Mucosa of stomach (tissue), 1 donor: ENCODE data around the gene PEX1.
A peak's percentile ranks its signal among the peaks of the same experiment; 100 is the strongest.
"Not testable (repeated sequence)": the region's sequence is repeated elsewhere in the genome, so short reads cannot be mapped to it uniquely, and the experiment has no call there.

ENCODE experiments used
- H3K27me3 ChIP-seq: one replicate; pipeline ENCODE4 v1.7.0; 2013; ENCODE audit warnings: mild to moderate bottlenecking, low read length; ENCODE audit not compliant: control insufficient read depth, insufficient read depth
- H3K36me3 ChIP-seq: one replicate; pipeline ENCODE4 v1.7.0; 2013; ENCODE audit warnings: low read length; ENCODE audit not compliant: control insufficient read depth, insufficient read depth
- H3K4me1 ChIP-seq: one replicate; pipeline ENCODE4 v1.7.0; 2013; ENCODE audit warnings: mild to moderate bottlenecking, low read length; ENCODE audit not compliant: control insufficient read depth, insufficient read depth
- H3K4me3 ChIP-seq: one replicate; pipeline ENCODE4 v1.7.0; 2013; ENCODE audit warnings: low read length
- H3K9ac ChIP-seq: one replicate; pipeline ENCODE4 v1.7.0; 2013; ENCODE audit warnings: mild to moderate bottlenecking, low read length, moderate library complexity
- H3K9me3 ChIP-seq: one replicate; pipeline ENCODE4 v1.7.0; 2013; ENCODE audit warnings: mild to moderate bottlenecking, low read length, moderate library complexity; ENCODE audit not compliant: control insufficient read depth
- donor health status: Pancreatic carcinoma.

The PEX1 gene

DNA sequence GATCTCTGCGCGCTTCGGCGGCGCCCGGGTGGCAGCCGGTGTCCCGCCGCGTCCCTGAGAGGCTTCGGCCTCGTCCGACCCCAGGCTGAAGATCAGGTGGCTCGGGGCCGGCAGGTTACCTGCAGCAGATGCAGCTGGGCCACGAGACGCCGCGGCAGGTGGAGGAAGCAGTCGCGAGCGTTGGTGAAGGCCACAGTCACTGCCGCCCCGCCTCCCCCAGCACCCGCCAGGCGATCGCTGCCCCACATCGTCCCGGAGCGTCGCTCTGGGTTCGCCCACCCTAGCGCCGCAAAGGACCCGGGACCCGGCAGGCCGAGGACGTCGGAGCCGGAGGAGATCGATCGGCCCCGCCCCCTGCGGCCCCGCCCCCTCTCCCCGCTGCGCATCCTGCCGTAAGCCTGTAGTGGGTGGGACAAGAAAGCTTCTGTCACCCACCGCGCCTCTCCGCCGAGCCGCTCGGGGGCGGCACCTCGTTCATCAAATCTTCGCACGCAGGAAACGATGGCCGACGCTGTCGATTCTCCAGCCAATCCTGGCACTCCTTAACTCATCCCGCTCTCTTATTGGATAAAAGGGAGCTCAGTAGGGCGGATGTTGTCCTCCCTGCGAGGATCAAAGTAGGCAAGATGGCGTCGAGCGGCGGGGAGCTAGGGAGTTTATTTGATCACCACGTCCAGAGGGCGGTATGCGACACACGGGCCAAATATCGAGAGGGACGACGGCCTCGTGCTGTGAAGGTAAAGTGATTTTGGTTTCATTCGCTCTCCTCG is at the start of gene PEX1, which contains the start of gene RBM48:
TSS of gene PEX1 (minus strand) at position 333 of the 770 bp plus-strand sequence. CDS start at position 248, 85 bp downstream.
TSS of gene RBM48 (plus strand) at position 608 of the 770 bp plus-strand sequence. CDS start at position 627, 19 bp downstream.
- Histone ChIP-seq H3K4me3 (peak within 1 kb of the TSS; percentile 100), H3K27me3 (no peaks in the 10 kb centered on the region), H3K36me3 (peaks cover 8% of the 10 kb centered on the region), H3K9me3 (no peaks in the 10 kb centered on the region), H3K4me1 (peaks cover 6% of the 10 kb centered on the region), H3K9ac (peak within 1 kb of the TSS; percentile 92)

GRCh38 chr7:92576296-92576695 is 48.0 kb upstream of the PEX1 start:
- no peaks in the 10 kb centered on the region for H3K36me3 ChIP-seq
- H3K9ac ChIP-seq = no peak overlapping the region
- no peaks in the 10 kb centered on the region for H3K27me3 ChIP-seq
- no peaks in the 10 kb centered on the region for H3K9me3 ChIP-seq
- H3K4me1 ChIP-seq = no peaks in the 10 kb centered on the region
- H3K4me3 ChIP-seq = no peak overlapping the region

GRCh38 chr7:92569137-92569536 is 40.8 kb upstream of the PEX1 start:
- H3K9ac ChIP-seq = no peak overlapping the region
- no peaks in the 10 kb centered on the region for H3K36me3 ChIP-seq

GRCh38 chr7:92567460-92567859 is 39.1 kb upstream of the PEX1 start:
- Histone ChIP-seq H3K9ac (no peak overlapping the region), H3K9me3 (no peaks in the 10 kb centered on the region), H3K4me3 (no peak overlapping the region), H3K4me1 (no peaks in the 10 kb centered on the region), H3K27me3 (no peaks in the 10 kb centered on the region), H3K36me3 (no peaks in the 10 kb centered on the region)

More at GRCh38 chr7:92569137-92569536, 40.8 kb upstream of the PEX1 start:
- Histone ChIP-seq H3K27me3 (no peaks in the 10 kb centered on the region), H3K4me3 (no peak overlapping the region), H3K9me3 (no peaks in the 10 kb centered on the region), H3K4me1 (no peaks in the 10 kb centered on the region)

DNA sequence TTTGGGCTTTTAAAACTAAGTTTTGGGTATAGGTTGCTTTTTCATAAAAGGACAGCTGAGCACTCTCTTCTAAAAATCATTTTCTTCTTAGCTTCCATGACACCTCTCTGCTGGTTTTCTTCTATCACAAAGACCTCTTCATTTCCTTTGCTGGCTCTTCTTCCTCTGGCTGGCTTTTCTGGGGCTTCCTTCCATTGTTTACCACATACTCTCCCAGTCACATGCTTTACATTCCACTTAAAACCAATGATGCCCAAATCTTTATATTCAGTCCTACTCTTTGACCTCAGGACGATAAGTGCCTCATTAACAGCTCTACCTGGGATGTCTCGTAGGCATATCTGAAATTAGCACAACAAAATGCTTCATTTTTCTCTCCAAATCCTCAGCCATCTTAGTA is 35.0 kb upstream of the PEX1 start:
- Histone ChIP-seq H3K4me3 (no peak overlapping the region), H3K27me3 (no peaks in the 10 kb centered on the region), H3K36me3 (no peaks in the 10 kb centered on the region), H3K9me3 (no peaks in the 10 kb centered on the region), H3K4me1 (no peaks in the 10 kb centered on the region), H3K9ac (no peak overlapping the region)

- H3K9me3 ChIP-seq = no peaks in the 10 kb centered on the region
- H3K9ac ChIP-seq = no peak overlapping the region
- no peaks in the 10 kb centered on the region for H3K36me3 ChIP-seq
- no peaks in the 10 kb centered on the region for H3K27me3 ChIP-seq
- H3K4me3 ChIP-seq = no peak overlapping the region
- no peaks in the 10 kb centered on the region for H3K4me1 ChIP-seq
Measured at GRCh38 chr7:92560602-92561001, 32.3 kb upstream of the PEX1 start.

DNA sequence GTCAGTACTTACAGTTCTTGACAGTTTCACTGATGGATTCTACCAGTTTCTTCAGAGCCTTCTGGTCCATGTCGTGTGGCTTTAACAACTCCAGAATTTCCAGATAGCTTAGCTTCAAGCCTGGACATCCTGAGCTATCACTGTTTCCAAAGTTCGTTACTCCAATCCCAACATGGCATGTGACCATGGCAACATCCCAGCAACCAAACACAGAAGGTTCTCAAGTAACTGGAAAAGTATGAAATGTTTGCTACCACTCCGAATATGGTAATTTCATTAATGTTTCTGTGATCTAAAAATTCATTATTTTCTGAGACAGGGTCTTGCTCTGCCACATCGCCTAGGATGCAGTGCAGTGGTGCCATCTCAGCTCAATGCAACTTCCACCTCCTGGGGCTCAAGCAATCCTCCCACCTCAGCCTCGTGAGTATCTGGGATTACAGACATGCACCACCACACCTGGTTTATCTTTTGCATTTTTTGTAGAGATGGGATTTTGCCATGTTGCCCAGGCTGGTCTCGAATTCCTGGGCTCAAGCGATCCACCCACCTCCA is 29.6 kb upstream of the PEX1 start:
- Histone ChIP-seq H3K36me3 (no peaks in the 10 kb centered on the region), H3K4me3 (no peak overlapping the region), H3K27me3 (no peaks in the 10 kb centered on the region), H3K9me3 (no peaks in the 10 kb centered on the region), H3K9ac (no peak overlapping the region), H3K4me1 (no peaks in the 10 kb centered on the region)

GRCh38 chr7:92557249-92557648 is 28.9 kb upstream of the PEX1 start:
- H3K36me3 ChIP-seq = no peaks in the 10 kb centered on the region
- no peaks in the 10 kb centered on the region for H3K27me3 ChIP-seq
- H3K9me3 ChIP-seq = no peaks in the 10 kb centered on the region
- no peaks in the 10 kb centered on the region for H3K4me1 ChIP-seq
- no peak overlapping the region for H3K4me3 ChIP-seq
- no peak overlapping the region for H3K9ac ChIP-seq

GRCh38 chr7:92550194-92550593 is 21.9 kb upstream of the PEX1 start:
- no peak overlapping the region for H3K9ac ChIP-seq
- no peaks in the 10 kb centered on the region for H3K36me3 ChIP-seq
- no peaks in the 10 kb centered on the region for H3K27me3 ChIP-seq
- H3K9me3 ChIP-seq = no peaks in the 10 kb centered on the region
- H3K4me3 ChIP-seq = no peak overlapping the region
- no peaks in the 10 kb centered on the region for H3K4me1 ChIP-seq

GRCh38 chr7:92547579-92547978 is 19.3 kb upstream of the PEX1 start:
- H3K27me3 ChIP-seq = no peaks in the 10 kb centered on the region
- no peaks in the 10 kb centered on the region for H3K4me1 ChIP-seq
- no peaks in the 10 kb centered on the region for H3K36me3 ChIP-seq
- no peak overlapping the region for H3K9ac ChIP-seq
- no peaks in the 10 kb centered on the region for H3K9me3 ChIP-seq
- no peak overlapping the region for H3K4me3 ChIP-seq

DNA sequence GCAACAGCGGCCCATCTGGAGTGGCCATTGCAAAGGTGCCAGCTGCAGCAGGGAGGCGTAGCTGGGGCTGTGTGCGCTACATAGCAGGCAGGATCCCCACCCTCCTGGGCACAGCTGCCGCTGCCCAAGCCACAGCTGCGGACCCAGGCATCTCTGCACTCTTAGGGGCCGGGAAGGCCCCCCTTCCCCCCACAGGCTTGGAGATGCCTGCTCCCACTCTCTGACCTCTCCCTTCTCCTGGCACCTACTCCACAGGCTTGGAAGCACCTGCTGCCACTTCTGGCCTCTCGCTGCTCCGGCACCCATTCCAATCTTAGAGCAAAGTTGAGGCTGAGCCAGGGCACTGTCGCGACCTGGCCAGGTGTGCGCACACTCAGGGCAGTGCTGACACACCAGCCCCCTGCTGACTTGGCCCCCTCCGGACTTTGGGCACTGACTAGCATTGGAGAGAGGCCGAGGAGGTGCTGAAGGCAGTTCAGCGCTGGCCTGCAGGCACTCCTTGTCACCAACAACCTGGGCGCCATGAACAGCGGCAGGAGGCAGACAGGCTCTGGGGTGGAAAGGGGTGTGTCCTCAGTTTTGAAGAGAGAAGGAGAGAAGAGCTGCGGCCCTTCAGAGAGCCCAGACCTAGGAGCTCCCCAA is 18.7 kb upstream of the PEX1 start:
- H3K4me1 ChIP-seq = no peaks in the 10 kb centered on the region
- H3K9me3 ChIP-seq = no peaks in the 10 kb centered on the region
- no peaks in the 10 kb centered on the region for H3K27me3 ChIP-seq
- H3K9ac ChIP-seq = no peak overlapping the region
- H3K4me3 ChIP-seq = no peak overlapping the region
- no peaks in the 10 kb centered on the region for H3K36me3 ChIP-seq

- H3K36me3 ChIP-seq, H3K27me3 ChIP-seq, H3K9me3 ChIP-seq, H3K4me1 ChIP-seq, H3K9ac ChIP-seq, H3K4me3 ChIP-seq: not testable (repeated sequence)
Measured at GRCh38 chr7:92545116-92545515, 16.8 kb upstream of the PEX1 start.
